K562 (cell line): ENCODE results near the gene PSMA6. TPM values are rescaled to one million over a fixed set of nuclear protein-coding genes. Genes with fewer than 3 reads are reported as not detected.

Experiments
- ATF1 ChIP-seq, 2 experiments: fragments of 450-650 bp in 1 of 2; IDR thresholded peaks; 2 replicates each; pipeline ENCODE4 v1.6.1; 2016; ENCODE audit warnings: missing compliant biosample characterization in 1 of 2, missing genetic modification characterization in 1 of 2
- FOXK2 ChIP-seq, 2 experiments: fragments of 450-650 bp; IDR thresholded peaks in 1 of 2; conservative IDR thresholded peaks in 1 of 2; 2 replicates each; pipeline ENCODE4 v1.6.1; 2016; ENCODE audit warnings: low read depth in 2 of 2, mild to moderate bottlenecking in 1 of 2
- HMGN3 ChIP-seq: IDR thresholded peaks from 2 replicates; pipeline ENCODE4 v1.6.1; 2011; ENCODE audit warnings: borderline replicate concordance, low read depth, mild to moderate bottlenecking, mixed read lengths, low read length; ENCODE audit not compliant: insufficient read length; ENCODE audit errors: extremely low read depth
- ID3 ChIP-seq, 2 experiments: fragments of 250-450 bp in 1 of 2; fragments of 450-650 bp in 1 of 2; sonication (Bioruptor Pico) in 1 of 2; IDR thresholded peaks; 2 replicates each; pipeline versions ENCODE4 v1.6.1 to v1.8.0; 2016 to 2021; ENCODE audit warnings: mild to moderate bottlenecking in 2 of 2, moderate library complexity in 2 of 2, missing compliant biosample characterization in 1 of 2, missing genetic modification characterization in 1 of 2
- JUN ChIP-seq, 2 experiments: sonication (generic) in 1 of 2; formaldehyde crosslinking in 1 of 2; IDR thresholded peaks; 2 replicates each; pipeline versions ENCODE4 v1.6.1 to v1.8.0; 2012 to 2022; ENCODE audit warnings: borderline replicate concordance in 2 of 2, mild to moderate bottlenecking in 2 of 2, improper control_type of control experiment in 1 of 2, low read depth in 1 of 2, low read length in 1 of 2, missing genetic modification reagents in 1 of 2
- LCOR ChIP-seq: sonication (generic); formaldehyde crosslinking; IDR thresholded peaks from 2 replicates; pipeline ENCODE4 v1.8.0; 2022; ENCODE audit warnings: mild to moderate bottlenecking, missing genetic modification reagents
- PRDM10 ChIP-seq: fragments of 450-650 bp; IDR thresholded peaks from 2 replicates; pipeline ENCODE4 v1.6.1; 2018; ENCODE audit not compliant: partially characterized antibody
- SIN3B ChIP-seq: fragments of 450-650 bp; IDR thresholded peaks from 2 replicates; pipeline ENCODE4 v1.6.1; 2017; ENCODE audit warnings: low read depth, mild to moderate bottlenecking, moderate library complexity
- SP1 ChIP-seq: sonication (generic); formaldehyde crosslinking; IDR thresholded peaks from 2 replicates; pipeline ENCODE4 v1.8.1; 2022; ENCODE audit warnings: mild to moderate bottlenecking, missing genetic modification reagents
- SRF ChIP-seq, 2 experiments: fragments of 250-450, 450-650 bp in 1 of 2; sonication (Bioruptor Pico) in 1 of 2; sonication (generic) in 1 of 2; formaldehyde crosslinking; IDR thresholded peaks; 2 replicates each; pipeline versions ENCODE4 v1.5.0 to v1.5.1; 2020 to 2022; ENCODE audit warnings: mild to moderate bottlenecking in 1 of 2, missing genetic modification reagents in 1 of 2
- TCF7L2 ChIP-seq: fragments of 150-350 bp; IDR thresholded peaks from 2 replicates; pipeline ENCODE4 v1.6.1; 2016; ENCODE audit warnings: low read depth, mild to moderate bottlenecking, low read length, moderate library complexity
- VEZF1 ChIP-seq: fragments of 200-800 bp; sonication (Bioruptor generic); IDR thresholded peaks from 2 replicates; pipeline ENCODE4 v1.6.1; 2017; ENCODE audit warnings: missing genetic modification characterization, missing compliant biosample characterization
- ZFX ChIP-seq: sonication (generic); formaldehyde crosslinking; IDR thresholded peaks from 2 replicates; pipeline ENCODE4 v1.8.0; 2022; ENCODE audit warnings: mild to moderate bottlenecking, missing genetic modification reagents, moderate library complexity
- ZKSCAN3 ChIP-seq: fragments of 250-450 bp; sonication (Bioruptor Pico); IDR thresholded peaks from 2 replicates; pipeline ENCODE4 v1.4.0; 2020
- ZNF174 ChIP-seq: fragments of 250-450 bp; sonication (Bioruptor Pico); IDR thresholded peaks from 2 replicates; pipeline ENCODE4 v1.4.0; 2020; ENCODE audit warnings: mild to moderate bottlenecking
- ZNF347 ChIP-seq: fragments of 450-650 bp; formaldehyde crosslinking; IDR thresholded peaks from 2 replicates; pipeline ENCODE4 v1.4.0; 2020; ENCODE audit warnings: low read depth, mild to moderate bottlenecking, moderate library complexity
- polyA plus RNA-seq, 8 experiments: library from polyadenylated mRNA; depleted of rRNA in 4 of 8; stranded (reverse) in 5 of 8; unstranded in 3 of 8; fragments of >200 nt; fragmentation: Nextera tagmentation in 2 of 8; fragmentation: Illumina TruSeq in 1 of 8; extraction: Ambion mirVana in 2 of 8; extraction: Trizol in 1 of 8; gene quantifications; 2 replicates each; pipeline versions ENCODE4 v1.2.1 to v1.2.3, GENCODE V29; 2011 to 2014; ENCODE audit warnings: inconsistent platforms in 1 of 8, missing spikeins in 1 of 8
- total RNA-seq, 7 experiments: library from RNA; depleted of rRNA in 6 of 7; stranded (reverse); fragments of >200 nt in 6 of 7; fragmentation: Illumina TruSeq in 2 of 7; extraction: Trizol in 2 of 7; gene quantifications; 2 replicates each; pipeline versions ENCODE4 v1.2.1 to v1.2.3, GENCODE V29; 2011 to 2021; ENCODE audit warnings: low replicate concordance in 1 of 7
- TF ChIP-seq, protein P1 (sequence below): fragments of 450-650 bp; IDR thresholded peaks from 2 replicates; pipeline ENCODE4 v1.6.1; 2016
- TF ChIP-seq, protein P2 (sequence below): fragments of 250-450 bp; sonication (Bioruptor Pico); IDR thresholded peaks from 2 replicates; pipeline ENCODE4 v1.5.0; 2021

The PSMA6 gene
- total and polyA plus RNA-seq, 9 of the 15 experiments (the other 6 are each of a cell fraction or from before 2014, with no cell fraction given), result 210 to 952 (median 288) TPM

- TF ChIP-seq VEZF1 (CRISPR knock-in tag) (peak; percentile 87), JUN (IDR thresholded peaks at IDR 0.05; ENCODE audit: borderline replicate concordance, low read depth, low read length) (0 out of 2 replicates have a peak, but pooled peaks have one; percentile 32), JUN (CRISPR knock-in tag; IDR thresholded peaks at IDR 0.05; ENCODE audit: borderline replicate concordance) (no peak), HMGN3 (peak; percentile 37), PRDM10 (peak; percentile 79), ATF1 (CRISPR knock-in tag; IDR thresholded peaks at IDR 0.05) (no peak), ATF1 (tag; IDR thresholded peaks at IDR 0.05) (peak; percentile 77), LCOR (CRISPR knock-in tag) (no peak; the same call in 1 of the 2 replicates), ZKSCAN3 (CRISPR knock-in tag) (no peak), ZNF347 (CRISPR knock-in tag) (no peak), ZNF174 (CRISPR knock-in tag) (no peak), ID3 (CRISPR knock-in tag; IDR thresholded peaks at IDR 0.05) (no peak), ID3 (tag; IDR thresholded peaks at IDR 0.05) (0 out of 2 replicates have a peak, but pooled peaks have one; percentile 45), SIN3B (peak; percentile 72), TCF7L2 (peak; percentile 57; the same call in 1 of the 2 replicates), ZFX (CRISPR knock-in tag) (peak; percentile 68), SRF (CRISPR knock-in tag; IDR thresholded peaks at IDR 0.05) (peak; percentile 19 to 75; a peak in 1 of 4 replicates), FOXK2 (conservative IDR thresholded peaks at IDR 0.05 in 1 of 2, IDR thresholded peaks at IDR 0.05 in 1 of 2; ENCODE audit: low read depth in 2 of 2) (peak in 1 of 2 experiments; percentile 11; a peak in 2 of 4 replicates), SP1 (CRISPR knock-in tag) (peak; percentile 67; the same call in 1 of the 2 replicates)
- TF ChIP-seq, protein P1, sequence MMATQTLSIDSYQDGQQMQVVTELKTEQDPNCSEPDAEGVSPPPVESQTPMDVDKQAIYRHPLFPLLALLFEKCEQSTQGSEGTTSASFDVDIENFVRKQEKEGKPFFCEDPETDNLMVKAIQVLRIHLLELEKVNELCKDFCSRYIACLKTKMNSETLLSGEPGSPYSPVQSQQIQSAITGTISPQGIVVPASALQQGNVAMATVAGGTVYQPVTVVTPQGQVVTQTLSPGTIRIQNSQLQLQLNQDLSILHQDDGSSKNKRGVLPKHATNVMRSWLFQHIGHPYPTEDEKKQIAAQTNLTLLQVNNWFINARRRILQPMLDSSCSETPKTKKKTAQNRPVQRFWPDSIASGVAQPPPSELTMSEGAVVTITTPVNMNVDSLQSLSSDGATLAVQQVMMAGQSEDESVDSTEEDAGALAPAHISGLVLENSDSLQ, result peak; percentile 64
- TF ChIP-seq, protein P2, sequence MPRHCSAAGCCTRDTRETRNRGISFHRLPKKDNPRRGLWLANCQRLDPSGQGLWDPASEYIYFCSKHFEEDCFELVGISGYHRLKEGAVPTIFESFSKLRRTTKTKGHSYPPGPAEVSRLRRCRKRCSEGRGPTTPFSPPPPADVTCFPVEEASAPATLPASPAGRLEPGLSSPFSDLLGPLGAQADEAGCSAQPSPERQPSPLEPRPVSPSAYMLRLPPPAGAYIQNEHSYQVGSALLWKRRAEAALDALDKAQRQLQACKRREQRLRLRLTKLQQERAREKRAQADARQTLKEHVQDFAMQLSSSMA (CRISPR knock-in tag), result 0 out of 2 replicates have a peak, but pooled peaks have one; percentile 27
These were observed at the start of gene PSMA6 (continued) for GRCh38 chr14:35292051-35292769.
